NCI-H82 treated with DMSO at 0.1 percent for 48 hours (cell line): Measurements from ENCODE around the gene PAX7.

ENCODE experiments used
- DNase-seq: peaks from one replicate; lab custom pipeline; 2025; ENCODE audit not compliant: unreplicated experiment; lab: John Stamatoyannopoulos, UW

The PAX7 gene

GRCh38 chr1:18640228-18641004 lies 9.8 kb downstream of the PAX7 start:
- DNase-seq = peak; percentile 48

- DNase-seq = no peak
Measured at GRCh38 chr1:18641005-18641941, 10.6 kb downstream of the PAX7 start.

- DNase-seq = no peak
Measured at GRCh38 chr1:18642278-18643095, 11.8 kb downstream of the PAX7 start.

- no peak for DNase-seq
Measured at GRCh38 chr1:18643154-18644012, 12.7 kb downstream of the PAX7 start.

- DNase-seq = no peak
Measured at GRCh38 chr1:18644013-18644399, 13.4 kb downstream of the PAX7 start.

GRCh38 chr1:18644446-18644845 lies 13.8 kb downstream of the PAX7 start:
- DNase-seq = no peak

GRCh38 chr1:18644973-18645746 lies 14.5 kb downstream of the PAX7 start:
- no peak for DNase-seq

- no peak for DNase-seq
Measured at GRCh38 chr1:18645747-18646090, 15.1 kb downstream of the PAX7 start.

GRCh38 chr1:18646091-18646785 lies 15.6 kb downstream of the PAX7 start:
- DNase-seq = no peak

GRCh38 chr1:18646786-18647410 lies 16.3 kb downstream of the PAX7 start:
- DNase-seq = no peak

GRCh38 chr1:18647681-18648214 lies 17.1 kb downstream of the PAX7 start:
- no peak for DNase-seq

- no peak for DNase-seq
Measured at GRCh38 chr1:18649693-18650370, 19.2 kb downstream of the PAX7 start.

- DNase-seq = no peak
Measured at GRCh38 chr1:18651713-18652112, 21.1 kb downstream of the PAX7 start.

- no peak for DNase-seq
Measured at GRCh38 chr1:18652791-18653190, 22.1 kb downstream of the PAX7 start.

- DNase-seq = no peak
Measured at GRCh38 chr1:18653367-18653766, 22.7 kb downstream of the PAX7 start.

GRCh38 chr1:18653916-18654315 lies 23.3 kb downstream of the PAX7 start:
- no peak for DNase-seq

GRCh38 chr1:18654599-18654998 lies 24.0 kb downstream of the PAX7 start:
- no peak for DNase-seq
